ENCODE data around the gene PSMD12.
A peak's percentile ranks its signal among the peaks of the same experiment; 100 is the strongest.

DNA sequence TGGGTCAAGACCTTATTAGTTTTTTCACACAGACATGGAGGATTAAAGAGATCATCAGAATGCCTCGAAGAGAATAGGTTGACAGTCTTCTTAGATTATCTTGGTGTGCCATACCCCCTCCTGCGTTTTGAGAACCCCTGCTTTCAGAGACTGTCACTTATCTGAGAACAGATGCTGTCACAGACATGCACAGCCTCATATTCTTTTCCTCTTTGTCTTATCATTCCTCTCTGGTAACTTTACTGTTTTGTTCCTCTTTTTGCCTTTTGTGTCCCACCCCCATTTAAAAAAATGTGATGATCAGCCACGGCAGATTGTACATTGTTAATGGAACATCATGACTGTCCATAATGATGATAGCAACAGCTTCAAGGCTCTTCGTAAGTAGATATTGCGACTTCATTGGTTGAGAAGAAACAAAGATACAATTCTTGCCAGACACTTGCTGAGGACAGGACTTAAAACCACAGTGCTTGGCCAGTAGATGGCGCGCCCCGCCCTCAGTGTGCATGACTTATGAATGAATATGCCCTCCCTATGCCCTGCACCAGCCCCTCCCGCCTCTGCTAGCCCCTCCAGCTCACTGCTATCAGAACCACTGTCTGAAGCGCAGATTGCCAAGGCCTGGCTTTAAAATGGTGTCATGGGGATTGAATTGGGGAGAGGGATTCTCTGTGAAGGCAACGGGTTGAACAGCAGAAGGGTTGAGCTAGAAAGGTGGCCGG, 8.1 kb upstream of the PSMD12 start:
- TF ChIP-seq, protein P1, sequence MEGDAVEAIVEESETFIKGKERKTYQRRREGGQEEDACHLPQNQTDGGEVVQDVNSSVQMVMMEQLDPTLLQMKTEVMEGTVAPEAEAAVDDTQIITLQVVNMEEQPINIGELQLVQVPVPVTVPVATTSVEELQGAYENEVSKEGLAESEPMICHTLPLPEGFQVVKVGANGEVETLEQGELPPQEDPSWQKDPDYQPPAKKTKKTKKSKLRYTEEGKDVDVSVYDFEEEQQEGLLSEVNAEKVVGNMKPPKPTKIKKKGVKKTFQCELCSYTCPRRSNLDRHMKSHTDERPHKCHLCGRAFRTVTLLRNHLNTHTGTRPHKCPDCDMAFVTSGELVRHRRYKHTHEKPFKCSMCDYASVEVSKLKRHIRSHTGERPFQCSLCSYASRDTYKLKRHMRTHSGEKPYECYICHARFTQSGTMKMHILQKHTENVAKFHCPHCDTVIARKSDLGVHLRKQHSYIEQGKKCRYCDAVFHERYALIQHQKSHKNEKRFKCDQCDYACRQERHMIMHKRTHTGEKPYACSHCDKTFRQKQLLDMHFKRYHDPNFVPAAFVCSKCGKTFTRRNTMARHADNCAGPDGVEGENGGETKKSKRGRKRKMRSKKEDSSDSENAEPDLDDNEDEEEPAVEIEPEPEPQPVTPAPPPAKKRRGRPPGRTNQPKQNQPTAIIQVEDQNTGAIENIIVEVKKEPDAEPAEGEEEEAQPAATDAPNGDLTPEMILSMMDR (conservative IDR thresholded peaks at IDR 0.05; ENCODE audit: low read depth, low read length), result peak; percentile 99
- TF ChIP-seq EZH2 (IDR thresholded peaks at IDR 0.05; ENCODE audit: low read length, unreplicated experiment) (no peak), EZH2phosphoT487 (IDR thresholded peaks at IDR 0.05; ENCODE audit: borderline replicate concordance, low read length) (no peak)

Measured in PC-3 (cell line).